Activated CD4-positive, CD25-positive, alpha-beta regulatory T cell (primary cell): ENCODE data around the gene LRIG2.
"Not testable (repeated sequence)": the region's sequence is repeated elsewhere in the genome, so short reads cannot be mapped to it uniquely, and the experiment has no call there.

Experiments
- DNase-seq, 4 experiments: peaks; one replicate each; lab custom pipeline; 2025; lab: John Stamatoyannopoulos, UW

Gene LRIG2

DNA sequence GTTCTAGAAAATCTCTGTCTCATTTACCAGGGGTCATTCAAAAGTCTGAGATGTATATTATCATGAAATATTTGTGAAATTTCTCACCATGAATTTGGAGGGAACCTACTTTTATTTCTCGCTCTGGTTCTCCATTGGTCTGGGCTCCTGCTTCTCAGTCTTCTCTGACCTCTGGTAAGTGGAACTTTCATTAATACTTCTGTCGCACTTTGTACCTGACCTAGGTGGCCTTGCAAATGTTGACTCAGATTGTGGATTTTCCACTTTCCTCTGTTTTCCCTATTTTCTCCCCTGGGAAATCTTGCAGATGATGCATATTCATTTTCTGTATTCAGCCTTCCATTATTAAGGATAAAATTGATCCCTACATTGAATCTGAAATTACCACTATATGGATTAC, 53.2 kb downstream of the LRIG2 start:
- DNase-seq, result no peak

DNA sequence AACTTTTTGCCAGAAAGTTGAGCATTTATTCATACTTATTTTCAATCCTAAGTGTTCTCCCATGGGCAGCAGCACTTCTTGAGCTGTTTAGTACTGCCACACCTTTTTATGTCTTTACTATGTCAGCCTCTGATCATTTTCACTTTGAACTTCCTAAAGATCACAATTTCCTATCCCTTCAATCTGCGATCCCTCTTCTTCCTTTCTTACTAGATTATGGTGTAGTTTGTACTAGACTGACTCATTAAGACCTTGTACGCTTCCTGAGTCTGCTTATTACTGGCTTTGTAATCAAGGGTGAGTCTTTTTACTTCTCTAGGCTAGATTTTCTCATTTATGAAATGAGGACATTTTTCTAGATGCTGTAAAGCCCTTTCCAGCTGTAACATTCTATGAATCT, 55.1 kb downstream of the LRIG2 start:
- no peak for DNase-seq

- DNase-seq, result no peak
Observed at GRCh38 chr1:113129529-113130185, 56.7 kb downstream of the LRIG2 start.

GRCh38 chr1:113133038-113133437, 60.0 kb downstream of the LRIG2 start:
- no peak for DNase-seq

DNA sequence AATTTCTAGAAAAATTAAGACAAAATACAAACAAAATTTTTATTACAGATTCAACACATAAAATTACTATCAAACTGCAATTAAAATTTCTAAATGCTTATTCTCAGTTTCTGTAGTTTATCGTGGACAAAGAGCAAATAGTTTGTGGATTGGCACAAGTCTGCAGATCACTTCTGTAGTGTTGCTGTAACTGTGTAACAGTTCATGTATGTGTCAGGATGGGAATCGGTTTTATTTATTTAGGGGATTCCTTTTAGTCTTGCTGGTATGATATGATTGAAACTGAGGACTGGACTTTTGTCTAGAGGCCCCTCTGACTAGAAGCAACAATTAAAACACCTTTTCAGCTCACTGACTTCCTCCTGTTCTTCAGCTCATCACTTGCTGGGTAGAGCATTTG, 60.8 kb downstream of the LRIG2 start:
- DNase-seq, result no peak

GRCh38 chr1:113135460-113135859, 62.5 kb downstream of the LRIG2 start:
- no peak for DNase-seq

DNA sequence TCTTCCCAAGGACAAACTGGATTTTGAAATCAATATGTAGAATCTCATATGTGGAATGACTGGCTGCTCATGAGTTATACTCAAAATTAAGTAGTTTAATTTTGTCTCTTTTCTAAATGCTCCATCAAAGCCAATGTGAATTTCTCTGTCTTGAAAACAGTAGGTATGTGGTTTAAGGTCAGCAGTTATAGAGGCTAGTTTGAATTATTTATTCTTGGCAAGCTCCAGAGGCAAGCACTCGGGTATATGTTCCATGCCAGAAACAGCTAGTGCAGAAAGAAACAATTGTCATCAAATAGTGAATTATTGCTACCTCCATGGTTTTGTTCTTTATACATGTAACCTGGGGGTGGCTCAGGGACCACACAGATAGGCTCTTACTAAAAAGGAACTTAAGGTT, 63.5 kb downstream of the LRIG2 start:
- DNase-seq, result no peak

- DNase-seq, result no peak
Observed at GRCh38 chr1:113137563-113137962, 64.6 kb downstream of the LRIG2 start.

DNA sequence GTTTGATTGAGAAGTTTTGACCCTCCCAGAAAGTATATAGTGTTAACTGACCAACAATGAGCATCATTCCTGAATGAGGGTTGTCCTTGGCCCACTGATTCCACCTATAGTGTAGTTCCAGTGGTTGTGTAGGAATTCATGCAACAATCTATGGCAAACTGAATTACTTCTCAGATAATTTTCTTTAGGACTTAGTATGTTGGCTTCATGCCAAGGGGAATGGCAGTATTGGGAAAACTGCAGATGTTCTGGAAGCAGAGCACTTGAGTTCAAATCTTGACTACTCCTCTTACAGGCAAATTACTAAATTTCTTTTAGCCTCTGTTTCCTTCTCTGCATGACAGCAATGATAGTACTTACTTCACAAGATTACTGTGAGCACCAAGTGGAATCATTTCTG, 65.8 kb downstream of the LRIG2 start:
- DNase-seq, result no peak

GRCh38 chr1:113140176-113140575, 67.2 kb downstream of the LRIG2 start:
- no peak for DNase-seq

GRCh38 chr1:113140588-113141446, 67.8 kb downstream of the LRIG2 start:
- peak; percentile 3 to 19 (median 16) for DNase-seq

DNA sequence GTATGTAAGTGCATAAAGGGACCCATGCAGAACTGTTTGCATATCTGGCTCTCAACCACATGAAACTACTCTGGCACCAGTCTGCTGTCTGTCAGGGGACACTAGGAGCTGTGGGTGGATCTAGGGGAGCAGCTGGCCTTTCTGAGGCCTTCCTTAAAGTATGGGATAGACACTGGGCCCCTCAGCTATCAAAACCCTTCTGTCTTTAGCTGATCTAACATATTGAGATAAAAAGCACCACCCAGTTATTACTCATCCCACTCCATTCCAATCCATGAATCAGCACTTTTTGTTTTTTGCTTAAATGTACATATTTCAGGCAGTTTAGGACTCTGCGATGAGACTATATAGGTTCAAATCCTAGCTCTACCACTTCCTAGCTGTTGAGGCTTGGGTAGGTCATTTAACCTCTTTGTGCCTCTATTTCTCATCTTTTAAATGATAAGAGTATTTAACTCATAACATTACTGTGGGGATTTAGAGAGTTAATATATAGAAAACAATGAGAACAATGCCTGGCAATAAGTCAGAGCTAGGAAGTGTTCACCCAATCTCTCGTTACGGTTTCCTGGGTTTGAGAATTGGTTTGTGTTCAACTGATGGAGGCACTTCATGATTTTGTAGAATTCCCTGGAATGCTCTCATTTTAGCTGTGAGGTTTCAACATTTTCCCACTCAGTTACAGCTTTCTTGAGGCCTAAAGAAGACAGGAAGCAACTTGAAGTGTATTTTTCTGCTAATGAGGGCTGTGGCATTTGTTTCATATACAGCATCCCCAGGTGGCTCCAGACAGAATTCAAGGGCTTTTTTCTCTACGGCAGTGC, 68.9 kb downstream of the LRIG2 start:
- no peak for DNase-seq

- no peak for DNase-seq
Observed at GRCh38 chr1:113142791-113143190, 69.8 kb downstream of the LRIG2 start.

GRCh38 chr1:113146242-113147072, 73.5 kb downstream of the LRIG2 start:
- DNase-seq, result no peak

GRCh38 chr1:113147073-113147625, 74.2 kb downstream of the LRIG2 start:
- DNase-seq, result no peak

DNA sequence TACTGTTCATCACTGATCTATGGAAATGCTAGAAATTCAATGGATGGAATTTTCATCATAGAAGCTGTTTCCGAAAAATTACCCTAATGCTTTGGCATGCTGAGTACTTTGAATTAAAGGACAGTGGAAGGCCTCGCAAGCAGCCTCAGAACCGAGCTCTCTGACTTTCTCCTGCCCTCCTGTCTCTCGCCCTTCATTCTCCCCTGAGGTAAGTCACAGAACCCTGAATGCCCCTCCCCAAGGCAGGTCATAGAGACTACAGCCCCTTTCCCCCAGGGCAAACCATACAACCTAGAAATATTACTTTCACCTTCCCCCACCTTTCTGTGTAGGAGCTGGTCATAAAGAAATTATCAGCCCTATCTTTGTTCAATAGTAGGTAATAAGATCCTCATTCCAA, 74.8 kb downstream of the LRIG2 start:
- no peak for DNase-seq

GRCh38 chr1:113150494-113150893, 77.5 kb downstream of the LRIG2 start:
- DNase-seq, result not testable (repeated sequence)

- no peak for DNase-seq
Observed at GRCh38 chr1:113153116-113153803, 80.3 kb downstream of the LRIG2 start.

GRCh38 chr1:113156368-113156767, 83.4 kb downstream of the LRIG2 start:
- DNase-seq, result no peak

GRCh38 chr1:113158743-113159142, 85.7 kb downstream of the LRIG2 start:
- DNase-seq, result not testable (repeated sequence)

DNA sequence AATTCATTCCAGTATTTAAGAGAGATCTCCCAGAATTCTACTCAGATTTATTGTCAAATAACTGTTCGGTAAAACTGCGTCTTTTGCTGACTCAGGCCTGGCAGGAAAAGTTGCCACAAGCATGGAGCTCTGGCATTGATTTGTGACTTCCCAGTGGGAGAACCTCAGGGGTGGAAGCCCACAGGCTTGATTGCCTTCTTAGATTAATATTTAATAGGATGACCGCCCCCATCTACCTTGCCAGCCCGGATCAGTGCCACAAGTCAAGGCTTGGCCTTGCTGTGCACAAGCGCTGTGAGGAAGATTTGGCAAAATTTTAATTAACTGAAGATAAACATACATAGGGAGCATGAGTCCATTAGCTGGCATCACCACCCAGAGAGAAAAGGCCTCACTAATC, 93.5 kb downstream of the LRIG2 start:
- no peak for DNase-seq
